Activated CD4-positive, alpha-beta memory T cell treated with anti-CD3 and anti-CD28 coated beads for 36 hours (primary cell): ENCODE results near the gene ESD. TPM values are rescaled to one million over a fixed set of nuclear protein-coding genes. Genes with fewer than 3 reads are reported as not detected.
A peak's percentile ranks its signal among the peaks of the same experiment; 100 is the strongest.
"Not testable (repeated sequence)": the region's sequence is repeated elsewhere in the genome, so short reads cannot be mapped to it uniquely, and the experiment has no call there.

Source experiments
- CTCF ChIA-PET: fragments of 350-600 bp; sonication (Branson Sonifier 250); formaldehyde crosslinking; loops from one replicate; lab custom pipeline; 2021; ENCODE audit warnings: antibody characterized with exemption, inconsistent platforms; lab: Charles Lee
- POLR2A ChIA-PET: fragments of 350-600 bp; sonication (Branson Sonifier 250); formaldehyde crosslinking; loops from one replicate; lab custom pipeline; 2021; ENCODE audit warnings: antibody characterized with exemption; lab: Charles Lee
- DNase-seq: peaks from one replicate; pipeline ENCODE4 v3.0.0-alpha.2; 2020
- H3K27ac Mint-ChIP-seq: one replicate; pipeline ENCODE4 v1.8.0; 2021; ENCODE audit warnings: mixed read lengths
- H3K27me3 Mint-ChIP-seq: one replicate; pipeline ENCODE4 v1.8.0; 2021; ENCODE audit warnings: mixed read lengths
- H3K36me3 Mint-ChIP-seq: one replicate; pipeline ENCODE4 v1.8.0; 2021; ENCODE audit warnings: mixed read lengths
- H3K4me1 Mint-ChIP-seq: one replicate; pipeline ENCODE4 v1.8.0; 2021; ENCODE audit warnings: low read depth, mixed read lengths
- H3K4me3 Mint-ChIP-seq: one replicate; pipeline ENCODE4 v1.8.0; 2021; ENCODE audit warnings: mild to moderate bottlenecking, mixed read lengths
- H3K9me3 Mint-ChIP-seq: one replicate; pipeline ENCODE4 v1.8.0; 2021; ENCODE audit warnings: mixed read lengths
- intact Hi-C: fragments of 100-400 bp; cut with micrococcal nuclease; formaldehyde crosslinking; loops from one replicate; pipeline ENCODE4 v1.15.1; 2023
- total RNA-seq, 2 experiments: library from RNA; stranded (reverse); gene quantifications; one replicate each; pipeline ENCODE4 v1.2.3, GENCODE V29; 2021

Gene ESD
- total RNA-seq, 2 experiments from 2014 or later: 137 to 146 TPM

GRCh38 chr13:46755508-46755907 lies 41.5 kb downstream of the ESD start:
- DNase-seq, intact Hi-C loops, H3K4me3 Mint-ChIP-seq, H3K9me3 Mint-ChIP-seq, CTCF ChIA-PET, POLR2A ChIA-PET, H3K27me3 Mint-ChIP-seq, H3K27ac Mint-ChIP-seq: not testable (repeated sequence)
- Mint-ChIP-seq H3K4me1 (peaks cover 15% of the 10 kb centered on the region), H3K36me3 (peaks cover 13% of the 10 kb centered on the region)

GRCh38 chr13:46754812-46755211 lies 42.1 kb downstream of the ESD start:
- no peak for DNase-seq
- POLR2A ChIA-PET: no interaction called here
- Mint-ChIP-seq H3K27me3 (no peaks in the 10 kb centered on the region), H3K4me3 (no peak overlapping the region), H3K9me3 (no peaks in the 10 kb centered on the region), H3K36me3 (peaks cover 16% of the 10 kb centered on the region), H3K27ac (no peak overlapping the region), H3K4me1 (peaks cover 16% of the 10 kb centered on the region)
- CTCF ChIA-PET: interaction anchor here (1.5 kb wide), 1 partner anchor 203 kb away, joined by 6 read pairs; no protein-coding TSS in a partner anchor
- intact Hi-C loops: no loop called here

GRCh38 chr13:46753917-46754316 lies 43.0 kb downstream of the ESD start:
- Mint-ChIP-seq H3K9me3 (no peaks in the 10 kb centered on the region), H3K4me1 (peaks cover 16% of the 10 kb centered on the region), H3K27me3 (no peaks in the 10 kb centered on the region), H3K4me3 (no peak overlapping the region), H3K27ac (no peak overlapping the region), H3K36me3 (peaks cover 16% of the 10 kb centered on the region)
- intact Hi-C loops: no loop called here
- POLR2A ChIA-PET: no interaction called here
- DNase-seq: no peak
- CTCF ChIA-PET: interaction anchor here (1.5 kb wide), 1 partner anchor 202 kb away, joined by 6 read pairs; no protein-coding TSS in a partner anchor

DNA sequence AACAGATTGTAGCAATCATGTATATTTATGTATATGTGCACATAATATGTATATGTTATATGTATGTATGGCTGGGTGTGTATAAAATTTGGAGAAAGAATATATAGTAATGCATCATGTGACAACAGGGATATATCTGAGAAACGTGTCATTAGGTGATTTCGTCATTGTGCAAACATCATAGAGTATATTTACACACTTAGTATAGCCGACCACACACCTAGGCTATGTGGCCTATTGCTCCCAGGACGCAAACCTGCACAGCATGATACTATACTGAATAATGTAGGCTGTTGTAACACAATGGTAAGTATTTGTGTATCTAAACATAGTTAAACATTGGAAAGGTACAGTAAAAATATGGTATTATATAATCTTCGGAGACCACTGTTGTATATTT lies 43.8 kb downstream of the ESD start:
- H3K36me3 Mint-ChIP-seq: peaks cover 16% of the 10 kb centered on the region
- ChIA-PET CTCF (no interaction called here), POLR2A (no interaction called here)
- H3K4me1 Mint-ChIP-seq: peaks cover 16% of the 10 kb centered on the region
- intact Hi-C loops: no loop called here
- no peak overlapping the region for H3K27ac Mint-ChIP-seq
- H3K9me3 Mint-ChIP-seq: no peaks in the 10 kb centered on the region
- no peaks in the 10 kb centered on the region for H3K27me3 Mint-ChIP-seq
- DNase-seq: no peak
- no peak overlapping the region for H3K4me3 Mint-ChIP-seq

DNA sequence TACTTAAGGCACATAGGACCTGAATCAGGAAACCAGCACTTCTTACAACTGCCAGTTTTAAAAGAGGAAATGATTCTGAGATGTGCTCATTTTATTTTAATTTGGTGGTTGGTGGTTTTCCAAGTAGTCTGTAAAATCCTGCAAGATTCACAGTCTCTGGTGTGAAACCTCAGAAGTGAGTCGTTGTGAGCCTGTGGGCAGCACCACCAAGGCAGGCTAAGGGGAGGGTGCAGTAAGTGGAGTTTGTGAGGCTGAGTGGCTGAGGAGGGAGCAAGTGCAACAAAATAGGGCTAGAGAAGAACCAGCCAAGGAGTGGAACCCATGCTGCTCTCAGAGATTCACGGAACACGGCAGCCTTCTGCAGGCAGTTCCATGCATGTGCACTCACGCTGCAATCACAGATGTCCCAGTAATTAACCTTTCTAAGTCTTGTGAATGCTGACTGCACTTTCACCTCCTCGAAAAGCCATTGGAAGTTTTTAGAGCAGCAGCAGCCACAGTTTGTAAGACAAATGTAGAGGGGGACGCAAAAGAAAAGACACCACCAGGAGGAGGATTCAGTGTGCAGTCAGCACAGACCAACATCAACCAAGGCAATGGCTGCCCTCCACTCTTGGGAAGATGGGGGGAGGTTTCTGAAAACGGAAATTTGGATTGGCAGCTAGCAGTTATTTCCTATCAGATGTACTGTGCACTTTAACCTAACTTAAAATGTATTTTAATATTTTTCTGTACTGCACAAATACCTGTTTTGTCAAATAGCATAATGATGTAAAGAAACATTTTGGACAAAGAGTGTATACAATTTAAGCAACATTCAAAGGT lies 44.9 kb downstream of the ESD start:
- no peaks in the 10 kb centered on the region for H3K27me3 Mint-ChIP-seq
- no peaks in the 10 kb centered on the region for H3K9me3 Mint-ChIP-seq
- intact Hi-C loops: loop anchor here (2.0 kb wide), 1 partner anchor 45 kb away; the partner anchor contains the start of gene ESD
- H3K4me1 Mint-ChIP-seq: peaks cover 16% of the 10 kb centered on the region
- peak; percentile 74 for DNase-seq
- peak overlapping the region; percentile 4 for H3K4me3 Mint-ChIP-seq
- H3K27ac Mint-ChIP-seq: no peak overlapping the region
- peaks cover 16% of the 10 kb centered on the region for H3K36me3 Mint-ChIP-seq
- CTCF ChIA-PET: interaction anchor here (0.7 to 2.5 kb wide), 2 partner anchors 49 to 200 kb away, joined by 3 to 14 read pairs; partner anchors contain the start of gene LRCH1
- POLR2A ChIA-PET: interaction anchor here (0.7 kb wide), 1 partner anchor 222 kb away, joined by 5 read pairs; no protein-coding TSS in a partner anchor

DNA sequence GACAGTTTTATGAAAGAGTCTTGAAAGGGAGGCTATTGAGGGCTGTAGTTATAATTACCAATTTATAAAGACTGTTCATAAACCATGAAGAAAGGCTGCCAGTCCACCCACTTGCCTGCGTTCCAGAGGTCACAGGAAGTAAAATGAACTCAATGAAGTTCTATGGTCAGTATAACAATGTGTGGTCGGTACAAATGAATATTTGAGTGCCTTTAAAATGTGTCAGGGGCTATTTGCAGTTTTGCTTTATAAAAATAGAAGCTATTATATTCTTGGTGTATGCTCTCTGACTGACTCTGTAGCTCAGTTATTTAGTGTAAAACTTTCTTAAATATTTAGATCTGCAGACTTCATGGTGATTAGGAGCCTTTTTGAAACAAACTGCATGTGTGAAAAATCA lies 47.0 kb downstream of the ESD start:
- intact Hi-C loops: loop anchor here (2.0 kb wide), 1 partner anchor 47 kb away; the partner anchor contains the start of gene ESD
- Mint-ChIP-seq H3K27ac (no peak overlapping the region), H3K27me3 (no peaks in the 10 kb centered on the region), H3K4me3 (no peak overlapping the region), H3K36me3 (peaks cover 20% of the 10 kb centered on the region), H3K9me3 (no peaks in the 10 kb centered on the region), H3K4me1 (peaks cover 16% of the 10 kb centered on the region)
- CTCF ChIA-PET: interaction anchor here (0.7 to 2.5 kb wide), 3 partner anchors 19 to 198 kb away, joined by 3 to 14 read pairs (median 3); partner anchors contain the start of gene LRCH1
- DNase-seq: no peak
- POLR2A ChIA-PET: no interaction called here

GRCh38 chr13:46748300-46748699 lies 48.7 kb downstream of the ESD start:
- no peaks in the 10 kb centered on the region for H3K27me3 Mint-ChIP-seq
- POLR2A ChIA-PET: interaction anchor here (0.6 kb wide), 1 partner anchor 469 kb away, joined by 4 read pairs; no protein-coding TSS in a partner anchor
- no peak overlapping the region for H3K4me3 Mint-ChIP-seq
- CTCF ChIA-PET: no interaction called here
- peaks cover 20% of the 10 kb centered on the region for H3K36me3 Mint-ChIP-seq
- intact Hi-C loops: no loop called here
- H3K9me3 Mint-ChIP-seq: no peaks in the 10 kb centered on the region
- H3K4me1 Mint-ChIP-seq: peaks cover 16% of the 10 kb centered on the region
- no peak overlapping the region for H3K27ac Mint-ChIP-seq
- DNase-seq: no peak

DNA sequence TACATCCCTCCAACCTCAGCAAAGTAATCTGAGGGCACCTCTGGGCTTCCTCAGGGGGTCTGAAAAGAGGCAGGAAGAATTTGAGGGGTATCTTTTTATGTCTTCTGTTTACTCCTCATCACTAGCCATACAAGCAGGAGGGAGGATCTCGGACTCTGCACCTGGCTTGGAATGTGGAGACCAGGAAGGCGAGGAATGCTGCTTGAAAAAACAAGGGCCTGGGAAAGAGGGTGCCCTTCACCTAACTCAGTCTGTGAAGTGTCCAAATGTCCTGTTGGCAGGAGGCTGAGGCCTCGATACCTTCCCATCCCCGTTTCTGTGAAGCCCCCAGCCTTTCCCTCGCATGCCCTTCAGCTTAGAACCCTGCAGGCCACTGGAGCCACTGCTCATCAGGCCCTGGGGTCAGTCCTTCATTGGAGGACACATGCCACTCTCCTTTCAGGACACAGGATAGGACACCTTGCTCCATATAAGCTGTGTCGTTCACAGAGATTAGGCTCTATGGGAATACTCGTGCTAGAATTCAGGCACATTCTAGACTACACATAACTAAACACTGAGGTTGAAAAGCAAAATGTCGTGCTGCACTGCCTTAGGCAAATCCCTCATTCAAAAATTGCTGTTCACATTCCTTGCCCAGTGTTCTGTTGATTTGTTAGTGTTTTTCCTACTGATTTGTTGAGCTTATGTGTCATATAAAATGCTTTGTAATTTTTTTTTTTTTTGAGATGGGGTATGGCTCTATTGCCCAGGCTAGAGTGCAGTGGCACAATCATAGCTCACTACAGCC lies 49.7 kb downstream of the ESD start:
- DNase-seq: no peak
- peaks cover 20% of the 10 kb centered on the region for H3K36me3 Mint-ChIP-seq
- intact Hi-C loops: no loop called here
- no peak overlapping the region for H3K27ac Mint-ChIP-seq
- POLR2A ChIA-PET: interaction anchor here (0.6 kb wide), 1 partner anchor 467 kb away, joined by 4 read pairs; no protein-coding TSS in a partner anchor
- no peak overlapping the region for H3K4me3 Mint-ChIP-seq
- H3K27me3 Mint-ChIP-seq: no peaks in the 10 kb centered on the region
- no peaks in the 10 kb centered on the region for H3K9me3 Mint-ChIP-seq
- CTCF ChIA-PET: interaction anchor here (0.8 kb wide), 1 partner anchor 195 kb away, joined by 4 read pairs; no protein-coding TSS in a partner anchor
- peaks cover 15% of the 10 kb centered on the region for H3K4me1 Mint-ChIP-seq

- no peak overlapping the region for H3K4me3 Mint-ChIP-seq
- intact Hi-C loops: no loop called here
- no peak overlapping the region for H3K27ac Mint-ChIP-seq
- H3K27me3 Mint-ChIP-seq: no peaks in the 10 kb centered on the region
- H3K4me1 Mint-ChIP-seq: peaks cover 3% of the 10 kb centered on the region
- no peak for DNase-seq
- ChIA-PET POLR2A (no interaction called here), CTCF (no interaction called here)
- H3K9me3 Mint-ChIP-seq: no peaks in the 10 kb centered on the region
- H3K36me3 Mint-ChIP-seq: peaks cover 19% of the 10 kb centered on the region
Measured at GRCh38 chr13:46745706-46746105, 51.3 kb downstream of the ESD start.

DNA sequence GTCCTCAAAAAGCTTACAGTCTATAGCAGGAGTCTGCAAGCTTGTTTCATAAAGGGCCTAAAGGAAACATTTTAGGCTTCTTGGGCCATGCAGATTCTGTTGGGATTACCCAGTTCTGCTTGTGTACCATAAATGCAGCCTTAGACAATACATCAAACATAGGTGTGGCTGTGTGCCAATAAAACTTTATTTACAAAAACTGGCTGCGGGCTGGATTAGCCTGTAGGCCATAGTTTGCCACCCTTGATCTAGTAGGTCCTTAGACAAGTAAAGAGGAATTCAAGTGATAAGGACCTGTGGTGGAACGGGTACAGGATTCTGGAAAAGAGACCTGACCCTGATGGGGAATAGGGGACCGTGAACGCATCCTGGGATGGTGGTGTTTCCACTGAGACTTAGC lies 51.9 kb downstream of the ESD start:
- H3K9me3 Mint-ChIP-seq: no peaks in the 10 kb centered on the region
- H3K4me3 Mint-ChIP-seq: no peak overlapping the region
- ChIA-PET POLR2A (no interaction called here), CTCF (no interaction called here)
- intact Hi-C loops: no loop called here
- H3K27me3 Mint-ChIP-seq: no peaks in the 10 kb centered on the region
- no peak for DNase-seq
- H3K27ac Mint-ChIP-seq: no peak overlapping the region
- no peaks in the 10 kb centered on the region for H3K4me1 Mint-ChIP-seq
- H3K36me3 Mint-ChIP-seq: peaks cover 14% of the 10 kb centered on the region

DNA sequence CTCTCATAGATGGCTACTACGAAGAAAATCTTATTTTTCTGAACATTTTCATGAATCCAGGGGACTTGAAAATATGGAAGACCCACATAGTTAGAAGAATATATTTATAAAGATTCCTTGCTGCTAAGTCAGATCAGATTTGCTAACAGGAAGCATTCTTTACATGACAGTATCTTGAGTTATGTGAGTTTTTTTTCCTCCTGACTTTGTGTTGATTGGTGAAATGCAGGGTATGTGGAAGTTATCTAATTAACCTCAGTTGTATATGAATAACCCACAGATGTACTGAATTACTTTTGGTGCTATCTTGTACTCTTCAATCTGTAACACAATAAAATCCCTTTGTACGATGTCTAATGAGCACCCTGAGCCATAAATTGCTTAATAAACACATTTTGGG lies 53.8 kb downstream of the ESD start:
- H3K36me3 Mint-ChIP-seq: peaks cover 14% of the 10 kb centered on the region

More for the DNA sequence above, 53.8 kb downstream of the ESD start:
- POLR2A ChIA-PET: no interaction called here
- Mint-ChIP-seq H3K27me3 (no peaks in the 10 kb centered on the region), H3K9me3 (no peaks in the 10 kb centered on the region), H3K27ac (no peak overlapping the region), H3K4me3 (no peak overlapping the region), H3K4me1 (no peaks in the 10 kb centered on the region)
- intact Hi-C loops: no loop called here
- CTCF ChIA-PET: no interaction called here
- DNase-seq: no peak
